Activated naive CD8-positive, alpha-beta T cell treated with anti-CD3 and anti-CD28 coated beads, Interleukin-2, amount 50 U/mL, for 16 hours (primary cell): ENCODE measurements around the gene OPRM1.
"Not testable (repeated sequence)": the region's sequence is repeated elsewhere in the genome, so short reads cannot be mapped to it uniquely, and the experiment has no call there.

Source experiments
- DNase-seq: peaks from one replicate; pipeline ENCODE4 v3.0.0-alpha.2; 2020; ENCODE audit warnings: low read depth, low spot score

Gene OPRM1

DNA sequence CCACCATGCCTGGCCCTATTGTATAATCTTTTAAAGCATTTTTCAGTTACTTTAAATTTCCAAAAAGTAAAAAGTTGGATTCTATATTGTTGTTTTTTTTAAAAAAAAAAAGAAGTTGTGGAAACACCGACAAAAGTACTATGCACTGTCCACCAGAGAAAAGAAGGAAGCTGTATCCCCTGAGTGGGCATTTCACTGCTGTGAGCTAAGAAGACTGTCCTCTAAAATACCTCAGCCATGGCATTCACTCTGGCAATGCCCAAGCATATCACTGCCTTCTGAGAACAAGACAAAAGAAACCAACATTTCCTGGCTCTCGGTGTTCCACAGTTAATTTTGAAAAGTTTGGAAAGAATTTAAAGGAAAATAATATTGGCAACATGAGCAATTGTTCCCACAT lies 199.8 kb downstream of the OPRM1 start:
- DNase-seq, result no peak

DNA sequence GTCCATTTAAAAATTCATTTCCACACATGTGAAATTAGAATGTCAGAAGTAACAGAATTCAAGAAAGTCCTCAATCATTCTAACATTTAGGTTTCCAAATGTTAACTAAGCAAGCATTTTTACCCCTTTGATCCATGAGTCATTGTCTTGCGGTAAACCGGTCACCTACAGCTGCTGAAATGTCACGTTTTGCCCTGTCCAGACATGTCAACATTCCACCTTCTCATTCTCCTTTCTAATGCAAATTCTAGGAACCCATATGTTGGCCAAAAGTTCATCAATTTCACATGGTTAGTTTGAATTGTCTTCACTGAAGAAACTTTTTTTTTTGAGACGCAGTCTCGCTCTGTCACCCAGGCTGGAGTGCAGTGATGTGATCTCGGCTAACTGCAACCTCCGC lies 200.4 kb downstream of the OPRM1 start:
- DNase-seq, result no peak

DNA sequence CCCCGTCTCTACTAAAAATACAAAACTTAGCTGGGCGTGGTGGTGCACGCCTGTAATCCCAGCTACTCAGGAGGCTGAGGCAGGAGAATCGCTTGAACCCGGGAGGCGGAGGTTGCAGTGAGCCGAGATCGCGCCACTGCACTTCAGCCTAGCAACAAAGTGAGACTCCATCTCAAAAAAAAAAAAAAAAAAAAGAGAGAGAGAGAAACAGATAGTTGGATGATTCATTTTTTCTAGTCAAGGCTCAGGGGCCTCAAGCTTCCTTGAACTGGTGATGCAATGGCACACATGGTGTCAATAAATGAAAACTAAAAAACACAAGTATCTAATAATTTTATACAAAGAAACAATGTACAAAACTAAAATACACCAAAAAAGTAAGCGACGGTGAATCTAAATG lies 202.0 kb downstream of the OPRM1 start:
- not testable (repeated sequence) for DNase-seq

DNA sequence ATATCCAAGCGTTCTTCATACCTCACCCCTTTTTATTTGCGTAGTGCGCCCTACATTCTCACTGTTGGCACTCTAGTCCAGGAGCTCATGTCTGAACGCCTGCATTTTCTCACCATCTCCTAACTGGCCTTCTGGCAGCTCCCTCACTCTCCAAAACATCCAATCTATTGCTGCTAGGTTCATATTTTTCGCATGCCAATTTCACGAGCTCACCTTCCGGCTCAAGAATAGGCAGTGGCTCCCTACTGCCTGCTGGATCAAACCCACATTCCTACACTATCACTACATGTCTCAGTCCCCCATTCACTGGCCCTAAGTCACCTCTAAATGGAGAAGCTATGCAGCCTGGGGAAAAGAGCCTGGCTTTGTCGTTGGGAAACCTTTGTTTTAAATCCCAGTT lies 202.5 kb downstream of the OPRM1 start:
- DNase-seq, result no peak

DNA sequence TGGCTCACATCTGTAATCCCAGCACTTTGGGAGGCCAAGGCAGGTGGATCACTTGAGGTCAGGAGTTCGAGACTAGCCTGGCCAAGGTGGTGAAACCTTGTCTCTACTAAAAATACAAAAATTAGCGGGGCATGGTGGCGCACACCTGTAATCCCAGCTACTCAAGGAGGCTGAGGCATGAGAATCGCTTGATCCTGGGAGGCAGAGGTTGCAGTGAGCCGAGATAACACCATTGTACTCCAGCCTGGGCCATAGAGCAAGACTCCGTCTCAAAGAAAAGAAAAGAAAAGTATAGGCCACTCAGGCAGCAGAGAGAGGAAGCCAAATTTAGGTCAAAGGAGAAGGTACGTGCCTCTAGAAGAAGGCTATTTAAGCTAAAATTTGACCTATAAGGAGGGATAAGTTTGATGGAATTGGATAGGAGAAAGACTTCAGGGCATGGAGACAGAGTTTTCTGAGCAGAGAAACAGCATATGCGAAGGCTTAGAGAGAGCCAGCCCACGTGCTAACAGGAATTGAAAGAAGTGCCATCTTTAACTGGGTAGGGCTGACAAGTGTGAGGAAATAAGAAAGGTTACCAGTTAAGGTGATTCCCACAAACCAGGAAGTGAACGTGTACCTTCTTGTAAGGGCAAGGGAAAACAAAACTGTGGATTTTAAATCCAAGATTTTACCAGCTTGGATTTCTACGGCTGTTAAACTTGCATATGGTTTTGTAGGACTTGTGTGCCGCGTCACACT lies 203.7 kb downstream of the OPRM1 start:
- no peak for DNase-seq

DNA sequence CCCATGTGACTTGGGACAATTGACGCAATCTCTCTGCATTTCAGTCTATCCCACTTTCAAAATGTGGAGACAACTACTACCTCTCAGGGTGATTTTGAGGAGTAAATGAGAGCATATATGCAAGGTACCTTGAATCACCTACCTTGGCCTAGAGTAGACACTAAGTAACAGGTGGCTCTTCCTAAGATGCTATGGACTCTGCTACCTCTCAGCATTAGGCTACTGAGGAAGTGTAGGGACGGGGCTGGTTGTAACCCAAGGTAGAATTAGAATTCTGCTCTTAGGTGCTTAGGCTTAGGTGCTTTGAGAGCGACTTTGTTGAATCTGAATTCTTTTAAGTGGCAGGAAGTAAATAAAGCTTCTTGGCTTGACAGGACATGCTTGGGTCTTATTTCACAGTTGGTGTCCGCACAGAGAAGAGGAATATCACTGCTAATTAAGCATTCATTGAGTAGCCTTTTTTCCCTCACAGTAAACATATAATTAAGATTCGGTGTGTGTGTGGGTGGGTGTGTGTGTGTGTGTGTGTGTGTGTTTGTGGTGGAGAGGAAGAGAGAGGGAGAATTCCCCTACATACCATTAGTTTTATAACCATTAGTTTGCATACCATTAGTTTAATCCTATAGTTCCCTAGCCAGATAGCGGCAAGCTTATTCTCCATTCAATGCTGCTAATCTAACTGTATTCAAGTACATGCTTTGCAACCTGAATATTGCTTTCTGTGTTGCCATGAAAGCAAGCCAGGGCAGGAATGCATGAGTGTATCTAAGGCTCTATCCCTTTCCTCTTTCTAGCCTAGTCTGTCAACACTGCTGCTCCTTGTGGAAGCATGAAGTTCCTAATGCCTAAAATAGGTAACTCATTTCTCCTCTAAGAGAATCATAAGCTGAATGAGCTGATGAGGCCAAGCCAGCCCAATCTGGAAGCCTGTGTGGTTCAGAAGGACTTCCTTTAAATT lies 205.0 kb downstream of the OPRM1 start:
- DNase-seq, result no peak

DNA sequence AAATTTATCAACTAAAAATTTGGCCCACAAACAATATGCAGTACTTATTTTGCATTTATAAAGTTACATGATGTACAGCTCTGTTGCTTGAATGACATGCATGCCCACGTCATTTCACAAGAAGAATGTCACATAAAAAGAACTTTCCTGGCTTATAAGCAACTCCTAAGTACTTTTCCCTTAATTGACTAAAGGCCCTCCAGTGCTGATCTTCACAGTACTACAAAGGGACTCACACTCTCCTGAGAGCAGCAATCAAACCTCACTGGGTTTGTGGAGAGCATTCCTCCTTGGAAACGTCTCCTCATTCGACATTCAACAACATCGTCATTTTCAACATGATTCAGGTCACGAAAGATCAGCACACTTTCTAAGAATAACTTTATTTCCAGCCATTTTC lies 206.5 kb downstream of the OPRM1 start:
- DNase-seq, result no peak

DNA sequence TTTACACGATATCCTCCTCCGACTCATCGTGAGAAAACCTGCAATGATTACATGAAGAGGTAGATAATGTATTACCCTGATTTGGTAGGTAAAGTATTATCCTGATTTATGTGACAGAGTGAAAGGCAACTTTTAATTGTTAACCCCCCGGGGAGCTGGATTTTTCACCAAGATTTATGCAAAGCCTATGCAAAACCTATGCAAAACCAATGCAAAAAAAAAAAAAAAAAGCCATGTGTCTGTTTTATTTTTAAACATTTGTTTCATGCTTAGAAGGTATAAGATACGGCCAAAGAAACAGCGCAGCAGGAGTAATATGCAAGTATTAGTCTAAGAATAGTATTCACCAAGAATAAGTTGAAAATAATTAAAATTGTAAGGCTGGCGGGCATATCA lies 207.7 kb downstream of the OPRM1 start:
- no peak for DNase-seq

DNA sequence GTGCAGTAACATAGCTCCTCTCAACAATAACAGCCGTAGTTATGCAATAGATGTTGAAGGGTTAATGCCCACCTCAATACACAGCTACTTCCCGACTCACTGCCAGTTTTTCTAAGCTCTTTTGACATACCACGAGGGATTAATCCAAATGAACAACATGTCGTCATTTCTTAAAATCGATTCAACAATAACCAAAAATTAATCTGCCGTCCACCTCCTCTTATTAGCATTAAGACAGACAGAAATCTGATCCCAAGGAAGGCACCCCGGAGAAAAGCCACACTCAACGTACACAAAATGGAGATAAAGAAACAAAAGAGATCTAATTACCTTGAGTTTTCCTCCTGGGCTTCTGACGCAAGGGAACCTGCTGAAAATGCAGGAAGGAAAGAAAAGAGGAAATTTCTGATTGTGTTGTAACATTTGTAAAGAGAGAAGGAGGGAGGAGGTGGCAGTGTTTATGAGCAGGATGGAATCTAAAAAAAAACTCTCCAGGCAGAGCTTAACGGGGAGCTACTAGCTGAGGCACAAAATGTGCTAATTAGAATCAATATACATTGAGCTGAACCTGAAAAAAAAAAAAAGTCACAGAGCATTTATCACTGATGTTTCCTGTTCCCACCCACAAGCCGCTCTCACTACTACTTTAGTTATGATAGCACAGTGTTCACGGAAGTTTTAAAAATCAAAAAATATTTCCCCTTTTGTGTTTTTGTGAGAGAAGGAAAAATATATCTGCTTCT lies 208.2 kb downstream of the OPRM1 start:
- DNase-seq, result no peak

DNA sequence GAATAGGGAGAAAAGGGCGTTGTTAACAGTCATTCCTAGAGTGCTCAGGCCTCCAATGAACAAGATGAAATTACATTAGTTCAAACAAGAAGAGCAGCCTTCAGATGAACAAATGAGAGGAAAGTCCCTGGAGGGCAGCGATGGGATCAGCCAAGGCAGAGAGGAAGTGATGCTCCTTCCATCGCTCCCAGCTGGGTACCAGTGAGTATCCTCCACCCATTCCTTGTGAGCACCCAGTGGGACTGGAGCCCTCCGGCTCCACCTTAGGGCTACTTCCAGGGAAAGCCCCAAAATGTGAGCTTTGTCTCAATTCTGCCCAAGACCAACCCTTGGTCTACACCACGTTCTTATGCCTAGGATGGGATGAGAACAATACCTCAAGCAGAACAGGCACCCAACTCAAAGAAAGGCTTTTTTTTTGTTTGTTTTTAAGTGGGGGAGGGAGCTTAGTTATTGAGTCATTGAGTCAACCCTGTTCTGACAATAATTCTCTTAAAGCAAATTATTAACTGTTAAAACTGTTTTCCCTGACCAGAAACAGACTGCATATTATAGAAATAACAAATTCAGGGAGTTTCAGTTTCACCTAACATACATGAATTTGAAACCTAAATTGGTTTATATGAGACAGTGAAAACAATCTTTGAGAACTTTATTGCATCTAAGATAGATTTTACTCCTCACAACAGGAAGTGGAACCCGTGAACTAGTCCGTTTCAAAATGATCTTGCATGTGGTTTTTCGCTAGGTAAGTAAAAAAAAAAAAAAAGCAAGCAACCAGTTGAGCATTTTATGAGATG lies 210.7 kb downstream of the OPRM1 start:
- DNase-seq, result no peak

DNA sequence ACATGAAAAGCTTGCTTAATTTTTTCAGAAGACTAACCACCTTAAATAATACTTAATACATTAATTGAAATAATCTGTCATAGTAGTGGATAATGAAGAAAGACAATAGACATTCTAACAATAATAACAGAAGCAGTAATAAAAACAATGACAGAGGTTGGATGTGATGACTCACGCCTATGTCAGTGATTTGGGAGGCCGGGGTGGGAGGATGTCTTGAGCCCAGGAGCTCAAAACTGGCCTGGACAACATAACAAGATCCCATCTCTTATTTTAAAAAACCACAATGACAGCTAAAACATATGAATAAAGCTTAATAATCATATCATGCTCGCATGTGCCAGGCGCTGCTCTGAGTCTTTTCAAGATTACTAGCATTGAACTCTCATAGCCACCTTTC lies 212.1 kb downstream of the OPRM1 start:
- no peak for DNase-seq

DNA sequence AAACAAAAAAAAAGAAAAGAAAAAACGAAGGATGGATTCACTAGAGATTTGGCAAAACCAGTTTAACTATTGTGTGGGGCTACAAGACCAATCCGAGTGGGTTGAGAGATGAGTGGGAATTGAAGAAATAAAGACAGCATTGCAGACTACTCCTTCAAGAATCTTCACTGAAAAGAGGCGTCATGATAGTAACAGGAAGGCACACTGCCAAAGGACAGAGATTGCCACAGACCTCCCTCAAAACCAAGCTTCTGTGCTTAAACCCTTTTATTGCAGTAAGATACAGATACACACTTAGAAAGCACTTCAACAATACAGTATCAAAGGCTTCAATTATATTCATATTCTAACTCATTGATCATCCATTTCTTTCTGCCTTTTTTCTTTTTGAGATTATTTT lies 213.6 kb downstream of the OPRM1 start:
- DNase-seq, result no peak

DNA sequence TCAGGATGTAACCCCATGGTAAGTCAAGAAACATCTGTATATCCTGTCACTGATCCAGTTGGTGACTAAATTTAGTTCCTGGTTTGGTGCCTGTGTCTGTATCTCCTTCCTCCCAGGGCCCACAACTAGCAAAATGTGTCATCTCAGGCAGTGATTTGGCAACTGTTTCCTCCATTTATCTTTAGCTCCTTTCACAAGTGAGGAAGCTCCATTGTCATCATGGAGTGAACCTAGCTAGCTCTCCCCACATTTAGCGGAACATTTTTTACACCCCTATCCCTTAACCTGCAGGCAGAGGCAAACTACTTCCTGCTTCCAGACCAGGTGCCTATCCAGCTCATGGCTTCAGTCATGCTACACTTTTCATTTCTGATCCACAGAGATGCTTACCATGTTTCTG lies 218.0 kb downstream of the OPRM1 start:
- no peak for DNase-seq

DNA sequence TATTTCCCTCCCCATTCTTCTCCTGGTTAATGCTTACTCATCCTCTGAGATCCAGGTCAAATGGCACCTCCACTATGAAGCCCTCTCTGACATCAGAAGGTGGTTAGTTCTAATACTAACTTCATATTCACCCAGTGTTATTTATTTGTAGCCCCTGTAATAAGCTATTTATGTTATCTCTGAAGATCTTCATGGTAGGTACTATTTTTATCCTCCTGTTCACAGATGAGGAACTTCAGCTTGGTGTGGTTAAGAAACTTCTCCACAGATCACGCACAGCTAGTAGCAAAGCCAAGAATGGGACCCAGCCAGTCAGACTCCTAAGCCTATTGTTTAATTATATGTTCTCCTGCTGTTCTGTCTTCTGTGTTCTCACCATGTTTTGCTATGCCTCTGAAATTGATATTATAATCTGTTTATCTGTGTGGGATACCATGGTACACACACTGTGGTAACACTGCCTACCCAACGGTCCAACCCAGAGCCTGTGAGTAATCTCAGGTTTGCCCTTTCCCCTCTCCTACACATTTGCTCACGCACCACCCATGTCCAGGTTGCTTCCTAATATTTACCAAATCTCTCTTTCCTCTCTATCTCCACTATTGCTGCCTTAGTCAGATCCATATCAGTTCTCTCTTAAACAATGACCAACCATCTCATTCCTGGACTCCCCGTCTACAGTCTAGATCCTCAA lies 219.2 kb downstream of the OPRM1 start:
- DNase-seq, result no peak

DNA sequence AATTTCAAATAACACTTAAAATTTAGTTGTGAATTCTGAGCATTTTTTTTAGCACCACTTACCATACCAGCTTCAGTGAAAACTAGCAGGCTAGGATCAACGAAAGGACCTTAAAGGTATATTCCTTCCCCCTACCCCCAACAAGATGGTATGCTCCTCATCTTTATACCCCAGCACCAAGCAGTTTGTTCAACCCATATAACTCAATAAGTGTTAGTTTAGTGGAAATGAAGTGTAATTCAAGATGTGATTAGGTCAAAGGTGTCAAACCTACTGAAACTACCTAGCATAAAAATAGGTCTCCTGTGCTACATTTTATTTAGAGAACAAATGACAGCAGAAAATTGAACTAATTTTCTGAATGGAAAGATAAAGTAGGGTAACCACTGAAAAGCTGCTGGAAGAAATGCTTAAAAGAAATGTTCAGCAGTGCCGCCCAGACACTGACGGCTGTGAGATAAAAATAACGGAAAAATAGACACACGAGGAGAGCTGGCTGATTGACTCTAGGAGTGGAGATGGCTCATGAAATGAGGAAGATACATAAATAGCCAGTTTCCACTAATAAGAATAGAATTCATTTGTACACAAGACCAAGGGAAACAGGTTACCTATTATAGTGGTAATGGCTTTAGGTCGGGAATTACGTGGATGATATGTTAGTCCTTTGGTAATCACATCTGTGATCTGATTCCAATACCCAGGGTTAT lies 222.8 kb downstream of the OPRM1 start:
- DNase-seq, result no peak

DNA sequence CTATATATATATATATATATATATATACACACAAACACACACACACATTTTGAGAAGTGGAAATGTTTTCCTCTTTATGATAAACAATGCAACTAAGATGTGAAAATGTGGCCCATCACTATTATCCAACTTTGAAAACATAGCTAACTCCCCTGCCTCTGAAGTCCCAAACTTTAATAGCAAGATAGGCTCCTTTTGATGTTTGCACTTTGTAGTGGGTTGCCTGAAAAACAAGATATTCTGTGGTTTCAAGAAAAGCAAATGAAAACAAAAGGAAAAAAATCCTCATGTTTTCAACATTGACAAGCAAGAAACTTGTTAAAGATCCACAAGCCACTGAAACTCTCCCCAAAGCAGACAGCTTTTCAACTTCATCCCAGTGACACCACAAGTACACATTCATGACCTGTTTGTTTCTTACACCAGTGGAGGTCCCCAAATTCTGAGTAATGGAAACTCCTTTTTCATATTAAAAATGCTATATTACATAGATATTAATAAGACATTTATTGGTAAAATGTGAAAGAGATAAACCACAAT lies 227.6 kb downstream of the OPRM1 start:
- DNase-seq, result no peak

DNA sequence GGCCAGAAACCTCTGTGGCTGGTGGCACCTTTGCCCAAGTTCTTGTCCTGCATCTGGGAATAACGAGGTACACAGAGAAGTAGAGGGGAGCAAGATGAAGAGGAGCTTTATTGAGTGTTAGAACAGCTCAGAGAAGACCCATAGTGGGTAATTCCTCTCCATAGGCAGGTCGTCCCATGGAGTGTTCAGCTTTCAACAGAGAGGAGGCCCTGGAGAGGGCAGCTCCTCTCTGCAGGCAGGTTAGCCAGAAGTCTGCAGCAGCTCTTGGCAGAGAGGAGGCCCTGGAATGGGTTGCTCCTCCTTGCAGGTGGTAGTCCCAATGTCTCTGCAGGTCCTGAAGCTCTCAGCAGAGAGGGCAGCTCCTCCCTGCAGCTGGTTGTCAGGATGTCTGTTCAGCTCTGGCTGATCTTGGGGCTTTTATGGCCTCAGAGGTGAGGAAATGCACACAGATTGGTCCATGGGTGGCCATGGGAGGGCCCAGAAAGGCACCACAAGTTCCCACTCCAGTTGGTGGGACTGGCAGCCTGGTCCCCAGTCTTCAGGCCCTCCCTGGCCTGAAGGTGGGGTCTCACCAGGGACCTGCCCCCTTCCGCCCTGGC lies 228.6 kb downstream of the OPRM1 start:
- no peak for DNase-seq

DNA sequence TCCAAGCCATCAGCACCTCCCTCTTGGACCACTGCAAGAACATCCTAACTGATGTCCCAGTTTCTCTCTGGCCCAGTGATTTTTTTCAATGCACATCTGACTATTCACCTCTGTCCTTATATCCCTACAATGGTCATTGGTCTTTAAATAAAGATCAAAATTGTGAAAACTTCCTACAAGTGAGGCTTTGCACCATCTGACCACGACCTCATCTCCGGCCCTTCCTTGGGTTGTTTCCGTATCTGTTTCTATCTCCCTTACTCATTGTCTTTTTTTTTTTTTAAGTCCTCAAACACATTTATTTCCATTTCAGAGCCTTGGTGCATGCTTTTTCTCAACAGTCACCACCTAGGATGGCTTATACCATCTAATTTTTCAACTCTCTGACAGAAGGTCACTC lies 229.4 kb downstream of the OPRM1 start:
- DNase-seq, result no peak

DNA sequence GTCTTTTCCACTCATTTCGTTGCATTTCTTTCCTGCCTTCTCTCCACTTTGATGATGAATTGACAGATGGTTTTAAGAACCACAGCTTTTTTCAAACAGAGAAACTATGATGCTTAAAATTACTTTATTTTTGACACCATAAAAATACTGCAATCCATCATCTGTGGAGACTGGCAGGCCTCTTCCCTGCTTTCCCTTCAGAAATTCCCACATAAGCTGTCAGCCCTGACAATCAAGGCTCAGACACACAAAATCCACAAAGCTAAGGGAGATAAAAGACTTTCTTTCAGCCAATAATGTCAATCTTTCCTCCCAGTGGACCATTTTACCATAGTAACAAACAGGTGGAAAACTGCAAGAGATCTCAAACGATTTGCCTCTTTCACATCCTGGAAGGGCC lies 235.1 kb downstream of the OPRM1 start:
- no peak for DNase-seq
